HG03045 (cell line): ENCODE results near the gene RASGRF1.
"Not testable (repeated sequence)": the region's sequence is repeated elsewhere in the genome, so short reads cannot be mapped to it uniquely, and the experiment has no call there.

Source experiments
- ATAC-seq: cut with Tn5 transposase; IDR thresholded peaks from one replicate; pipeline ENCODE4 v1.9.1; 2021; ENCODE audit warnings: mild to moderate bottlenecking, moderate library complexity; ENCODE audit not compliant: unreplicated experiment

RASGRF1 gene

DNA sequence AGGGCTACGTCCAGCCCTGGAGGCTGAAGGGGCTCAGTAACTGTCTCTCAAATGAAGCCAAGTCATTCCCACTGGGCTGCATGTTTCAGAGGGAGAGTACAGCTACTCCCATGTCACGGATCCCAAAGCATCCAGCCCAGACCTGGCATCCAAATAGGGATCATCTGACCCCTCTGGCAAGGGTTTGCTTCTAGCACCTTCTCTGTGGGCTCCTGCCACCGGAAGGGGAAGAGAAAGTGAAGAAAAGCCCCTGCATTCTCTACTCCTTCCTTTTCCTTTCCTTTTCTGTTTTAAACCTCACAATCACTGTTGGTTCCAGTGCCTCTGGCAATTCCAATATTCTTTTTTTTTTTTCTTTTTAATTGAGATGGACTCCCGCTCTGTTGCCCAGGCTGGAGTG, 81.2 kb downstream of the RASGRF1 start:
- no peak for ATAC-seq

DNA sequence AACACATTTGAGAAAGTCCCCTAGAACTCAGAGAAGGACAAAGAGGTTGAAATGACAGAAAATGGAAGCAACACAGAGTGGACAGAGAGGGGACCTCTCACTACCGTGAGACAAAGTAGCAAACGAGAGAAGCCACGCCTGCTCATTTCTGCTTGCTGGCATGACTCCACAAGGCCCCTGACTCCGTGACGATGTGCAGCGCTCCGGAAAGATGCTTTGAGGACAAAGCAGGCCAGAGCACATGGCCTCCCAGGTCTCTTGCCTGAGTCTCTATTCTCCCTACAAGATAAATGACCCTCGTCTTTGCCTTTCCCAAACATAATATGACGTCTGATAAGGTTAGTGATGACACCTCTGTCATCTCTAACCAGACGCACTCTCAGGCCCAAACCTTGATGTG, 81.9 kb downstream of the RASGRF1 start:
- no peak for ATAC-seq

DNA sequence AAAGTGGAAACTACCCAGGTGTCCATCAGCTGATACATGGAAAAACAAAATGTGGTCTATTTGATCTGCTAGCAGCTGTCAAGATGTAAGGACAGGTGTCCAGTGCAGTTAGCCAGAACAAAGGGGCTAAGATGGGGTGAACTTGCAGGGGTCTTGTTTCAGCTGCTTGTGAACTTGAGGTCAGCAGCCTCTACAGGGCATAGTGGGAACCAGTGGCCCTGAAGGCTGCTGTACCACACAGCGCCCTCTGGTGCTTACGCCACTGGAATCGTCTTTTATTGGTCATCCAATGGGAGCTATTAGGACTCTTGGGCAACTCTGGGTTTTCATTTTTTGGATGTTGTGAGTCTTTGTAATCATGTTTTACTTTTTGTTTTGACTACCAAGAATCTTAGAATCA, 83.5 kb downstream of the RASGRF1 start:
- no peak for ATAC-seq

DNA sequence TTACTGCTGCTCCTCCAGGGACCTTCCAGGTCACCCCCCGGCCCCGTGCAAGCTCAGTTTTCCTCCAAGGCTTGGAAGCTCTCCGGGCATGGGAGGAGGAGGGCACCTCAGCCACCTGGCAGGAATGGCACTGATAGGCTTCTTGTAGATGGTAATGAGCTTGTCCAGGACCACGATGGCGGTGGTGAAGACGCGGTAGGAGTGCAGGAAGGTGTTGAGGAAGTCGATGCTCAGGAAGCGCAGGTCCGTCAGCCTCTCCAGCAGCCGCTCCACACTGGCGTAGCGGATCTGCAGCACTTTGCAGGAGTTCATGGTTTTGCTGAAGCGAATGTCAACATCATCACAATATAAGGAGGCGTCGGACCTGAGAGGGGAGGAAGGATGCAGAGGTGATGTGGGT, 84.5 kb downstream of the RASGRF1 start:
- ATAC-seq: no peak

DNA sequence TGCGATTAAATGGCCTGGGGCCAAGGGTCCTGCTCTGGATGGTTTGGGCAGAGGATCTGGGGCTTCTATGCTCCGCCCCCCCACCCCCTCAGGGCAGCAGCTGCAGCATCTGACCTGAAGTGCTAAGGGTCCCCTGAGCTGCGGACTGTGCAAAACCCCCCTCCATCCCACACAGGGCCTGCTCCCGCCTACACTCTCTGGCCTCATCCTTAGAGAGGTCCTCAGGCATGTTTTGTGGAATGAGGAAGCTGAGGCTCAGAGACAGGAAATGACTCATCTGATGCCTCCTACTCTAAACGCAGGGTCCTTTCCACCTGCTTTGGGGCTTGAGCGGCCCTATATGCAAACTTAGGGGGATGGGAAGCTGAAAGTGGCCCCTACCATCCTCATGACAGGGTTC, 86.2 kb downstream of the RASGRF1 start:
- peak; percentile 80 for ATAC-seq

DNA sequence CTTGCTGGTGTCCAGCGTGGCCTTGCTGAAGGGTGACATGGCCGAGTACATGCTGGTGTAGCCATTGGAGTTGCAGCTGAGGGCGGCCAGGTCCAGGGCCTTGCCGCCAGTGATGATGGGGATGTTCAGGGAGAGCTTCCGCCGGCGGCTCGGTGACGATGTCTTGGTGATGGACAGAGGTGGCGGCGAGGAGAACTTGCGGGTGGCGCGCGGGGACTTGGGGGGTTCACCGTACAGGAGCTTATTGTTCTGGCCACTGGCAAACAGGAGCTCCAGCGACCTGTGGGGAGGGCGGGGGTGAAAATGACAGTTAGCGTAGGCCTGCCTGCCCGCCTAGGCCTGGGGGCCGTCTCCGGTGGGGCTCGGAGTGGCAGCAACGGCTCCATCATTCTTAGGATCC, 86.7 kb downstream of the RASGRF1 start:
- no peak for ATAC-seq

DNA sequence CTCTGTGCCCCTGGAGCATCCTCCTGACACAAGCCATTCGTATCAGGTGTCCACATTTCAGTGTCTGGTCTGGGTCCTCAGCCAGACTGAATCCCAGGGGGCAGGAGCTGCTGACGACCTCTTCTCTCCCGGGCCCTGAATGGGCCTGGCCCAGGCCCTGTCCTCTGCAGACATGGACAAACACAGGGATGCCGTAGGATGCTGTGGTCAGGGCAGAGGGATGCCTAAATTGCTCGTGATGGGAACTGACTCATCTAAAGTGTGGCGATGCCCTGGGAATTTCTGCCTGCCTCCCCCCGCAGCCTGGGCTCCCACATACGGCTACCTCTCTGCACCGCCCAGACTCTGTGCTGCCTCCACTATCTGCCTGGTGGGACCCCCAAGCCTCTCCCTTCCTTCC, 87.3 kb downstream of the RASGRF1 start:
- no peak for ATAC-seq

DNA sequence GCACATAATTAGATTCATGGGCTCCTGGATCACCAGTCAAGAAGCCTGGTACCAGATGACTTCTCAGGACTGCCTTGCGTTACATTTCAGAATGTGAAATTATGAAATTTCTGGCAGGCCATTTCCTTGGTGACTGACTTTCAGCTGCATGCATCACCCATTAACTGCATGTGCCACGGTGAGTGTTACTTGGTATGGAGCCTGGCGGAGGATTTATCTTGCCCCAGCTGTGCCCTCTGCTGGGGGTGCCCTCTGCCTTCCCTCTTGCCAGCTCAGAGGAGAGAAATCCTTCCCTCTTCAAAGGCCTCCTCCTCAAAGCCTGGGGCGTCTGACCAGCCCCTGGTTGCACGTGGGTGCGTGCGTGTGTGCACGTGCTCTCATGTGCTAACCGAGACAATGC, 88.0 kb downstream of the RASGRF1 start:
- no peak for ATAC-seq

DNA sequence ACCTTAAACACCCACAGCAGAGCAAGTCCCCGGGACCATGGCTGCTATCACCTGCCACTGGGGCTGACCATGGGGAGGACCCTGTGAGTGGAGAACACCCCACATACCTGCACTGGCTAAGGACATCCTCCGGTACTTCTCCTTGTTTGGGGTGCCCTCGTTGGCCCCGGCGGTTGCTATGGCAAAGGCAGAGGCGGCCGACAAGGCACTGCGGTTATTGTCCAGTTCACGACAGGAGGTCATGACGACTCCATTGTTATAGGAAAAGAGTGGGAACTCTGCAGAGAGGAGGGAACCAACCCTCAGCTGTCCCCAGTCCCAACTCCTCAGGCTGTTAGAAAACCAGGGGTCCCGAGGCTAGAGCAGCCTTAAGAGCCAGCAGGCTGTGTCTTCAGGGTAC, 90.9 kb downstream of the RASGRF1 start:
- no peak for ATAC-seq

DNA sequence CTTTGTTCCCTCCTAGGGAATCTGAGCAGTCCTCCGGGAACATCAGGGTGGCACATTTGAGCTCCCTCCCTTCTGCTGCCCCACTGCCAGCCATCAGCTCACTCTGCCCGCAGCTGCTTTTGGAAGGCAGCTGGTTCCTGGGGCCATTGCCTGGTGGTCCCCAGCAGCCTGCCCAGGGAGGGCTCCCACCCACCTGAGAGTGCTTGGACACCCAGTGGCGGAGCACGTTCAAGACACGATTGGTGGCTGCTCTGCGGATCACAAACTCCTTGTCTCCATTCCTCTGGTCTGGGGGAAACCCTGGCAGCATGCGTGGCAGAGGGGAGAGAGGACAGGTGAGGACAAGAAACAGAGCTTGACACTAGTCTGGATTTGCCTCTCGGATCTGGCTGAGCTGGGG, 92.1 kb downstream of the RASGRF1 start:
- ATAC-seq: no peak

DNA sequence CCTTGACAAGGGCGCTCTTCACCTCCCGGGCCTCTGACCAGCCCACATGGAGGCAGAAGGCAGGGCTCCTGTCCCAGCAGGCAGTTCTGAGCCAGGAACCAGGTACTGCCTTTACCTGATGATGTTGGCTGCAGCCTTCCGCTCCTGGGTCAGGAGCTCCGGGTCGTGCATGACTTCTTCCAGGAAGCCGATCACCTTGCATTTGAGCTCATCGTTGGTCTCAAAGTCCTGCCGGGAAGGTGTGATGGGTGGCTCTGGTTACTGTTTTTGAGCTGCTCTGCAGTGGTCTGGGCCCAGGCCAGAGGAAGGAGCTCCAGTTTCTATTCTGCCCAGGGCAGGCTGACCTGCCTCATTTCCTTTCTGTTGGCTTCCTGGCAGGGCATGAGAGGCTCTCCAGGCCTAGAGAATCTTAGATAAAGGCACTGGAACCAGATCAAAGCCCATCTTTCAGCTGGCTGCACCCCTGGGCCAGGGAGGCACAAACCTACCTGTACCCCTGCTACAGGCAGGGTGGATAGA, 92.5 kb downstream of the RASGRF1 start:
- no peak for ATAC-seq

DNA sequence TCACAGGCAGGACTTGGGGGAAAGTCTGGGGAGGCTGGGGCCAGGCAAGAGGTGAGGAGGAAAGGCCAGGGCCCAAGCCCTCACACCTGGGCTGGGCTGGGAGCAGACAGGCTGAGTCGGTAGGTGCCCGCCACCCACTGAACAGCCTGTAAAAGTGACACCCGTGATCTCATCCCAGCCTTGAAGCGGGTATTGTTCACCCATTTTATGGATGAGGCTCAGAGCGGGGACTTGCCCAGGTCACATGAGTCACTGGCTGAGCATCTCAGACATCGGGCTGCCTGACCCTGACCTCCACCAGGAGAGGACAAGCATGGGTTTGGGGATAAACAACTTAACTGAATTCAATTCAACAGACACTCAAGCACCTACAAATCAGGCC, 93.7 kb downstream of the RASGRF1 start:
- ATAC-seq: no peak

DNA sequence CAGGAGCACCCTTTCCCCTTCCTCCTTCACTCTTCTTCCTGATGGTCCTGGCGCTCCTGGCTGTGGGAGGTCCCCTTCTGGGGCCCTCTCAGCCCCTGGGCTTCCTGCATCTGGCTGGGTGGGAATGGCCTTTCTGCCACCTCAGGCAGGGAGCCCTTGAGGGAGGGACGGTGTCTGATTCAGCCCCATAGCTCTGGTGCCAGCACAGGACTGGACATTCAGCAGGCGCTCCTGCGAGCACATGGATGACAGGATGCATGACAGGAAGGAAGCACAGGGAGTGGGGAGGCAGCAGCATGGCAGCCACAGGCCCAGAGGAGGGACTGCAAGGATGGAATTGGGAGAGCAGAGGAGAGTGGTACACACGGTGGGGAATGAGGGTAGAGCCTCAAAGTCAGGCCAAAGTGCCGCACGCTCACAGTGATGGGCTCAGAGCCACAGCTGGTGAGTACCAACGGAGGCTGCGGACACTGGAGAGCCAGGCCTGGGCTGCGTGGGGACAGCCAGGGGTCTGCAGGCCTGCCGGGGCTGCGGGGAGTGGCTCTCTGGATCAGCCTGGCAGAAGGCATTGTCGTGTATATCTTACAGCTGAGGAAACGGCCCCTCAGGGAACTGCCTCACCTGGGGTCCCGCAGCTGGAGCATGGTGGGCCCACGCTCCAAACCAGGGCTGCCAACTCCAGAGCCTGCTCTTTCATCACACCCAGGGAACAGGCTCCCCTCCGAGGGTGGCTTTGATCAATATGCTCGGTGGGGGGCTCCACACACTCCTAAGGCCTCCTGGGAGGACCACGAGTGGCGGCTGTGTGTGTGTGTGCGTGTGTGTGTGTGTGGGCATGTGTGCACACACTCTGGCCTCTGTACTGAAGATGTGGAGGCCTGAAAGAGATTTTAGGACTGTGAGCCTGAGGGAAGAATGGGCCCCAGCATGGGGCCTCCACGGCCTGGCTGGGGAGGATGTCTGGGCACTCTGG, 94.4 kb downstream of the RASGRF1 start:
- no peak for ATAC-seq

DNA sequence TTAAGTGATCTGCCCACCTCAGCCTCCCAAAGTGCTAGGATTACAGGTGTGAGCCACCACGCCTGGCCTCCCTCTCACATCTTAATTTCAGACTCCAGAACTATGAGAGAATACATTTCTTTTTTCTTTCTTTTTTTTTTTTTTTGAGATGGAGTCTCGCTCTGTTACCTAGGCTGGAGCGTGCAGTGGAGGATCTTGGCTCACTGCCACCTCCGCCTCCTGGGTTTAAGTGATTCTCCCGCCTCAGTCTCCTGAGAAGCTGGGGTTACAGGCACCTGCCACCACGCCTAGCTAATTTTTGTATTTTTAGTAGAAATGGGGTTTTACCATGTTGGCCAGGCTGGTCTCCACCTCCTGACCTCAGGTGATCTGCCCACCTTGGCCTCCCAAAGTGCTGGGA, 95.4 kb downstream of the RASGRF1 start:
- not testable (repeated sequence) for ATAC-seq

DNA sequence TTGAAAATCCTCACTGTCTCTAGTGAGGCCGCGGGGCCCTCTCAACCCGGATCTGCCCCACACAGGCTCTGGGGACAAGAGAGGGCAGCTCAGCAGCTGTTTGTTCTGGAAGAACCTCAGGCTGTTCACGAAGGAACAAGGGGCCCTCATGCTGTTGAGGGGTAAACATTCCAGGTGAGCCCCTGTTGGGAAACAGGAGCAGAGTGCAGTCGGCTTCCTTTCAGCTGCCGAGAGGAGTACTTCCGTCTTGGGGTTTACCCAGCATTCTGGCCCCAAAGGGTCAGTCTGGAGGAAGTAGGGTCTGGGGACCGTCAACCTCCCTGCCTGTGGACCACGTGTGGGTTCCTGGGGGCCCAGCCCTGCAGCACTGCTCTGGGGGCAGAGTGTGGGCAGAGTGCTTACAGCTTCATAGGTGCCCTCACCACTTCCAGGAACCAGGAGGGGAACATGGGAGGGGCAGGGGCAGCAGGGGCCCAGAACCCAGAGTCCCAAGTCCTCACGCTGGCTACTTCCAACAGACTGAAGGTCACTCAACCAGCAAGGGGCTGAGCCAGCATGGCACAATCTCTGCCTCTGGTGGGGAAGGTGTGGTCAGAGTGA, 96.5 kb downstream of the RASGRF1 start:
- no peak for ATAC-seq

DNA sequence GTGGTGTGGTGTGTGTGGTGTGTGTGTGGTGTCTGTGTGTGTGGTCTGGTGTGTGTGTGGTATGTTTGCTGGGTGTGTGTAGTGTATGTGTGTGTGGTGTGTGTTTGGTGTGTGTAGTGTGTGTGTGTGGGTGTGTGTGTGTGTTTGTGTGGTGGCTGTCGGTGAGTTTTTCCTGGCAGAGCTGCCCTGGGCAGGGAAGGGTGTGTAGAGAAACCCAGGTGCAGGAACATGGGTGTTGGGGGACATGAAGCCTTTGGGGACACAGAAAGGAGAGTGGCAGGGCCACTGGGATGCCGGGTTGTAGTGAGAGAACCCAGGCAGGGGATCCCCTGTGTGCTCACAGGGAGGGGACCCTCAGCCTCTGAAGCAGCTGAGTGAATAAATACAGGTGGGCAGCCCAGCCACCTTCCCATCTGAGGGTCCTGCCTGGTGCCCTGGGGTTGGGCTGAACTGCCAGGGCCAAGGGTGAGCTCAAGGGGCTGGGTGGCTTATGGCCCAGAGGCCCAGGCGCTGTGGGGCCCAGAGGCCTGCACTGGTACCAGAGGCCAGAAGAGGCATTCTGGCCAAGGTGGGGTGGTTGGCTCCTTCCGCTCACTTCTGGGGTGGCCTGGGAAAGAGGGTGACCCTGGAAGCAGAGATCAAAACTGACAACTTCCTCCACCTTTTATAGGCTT, 97.2 kb downstream of the RASGRF1 start:
- no peak for ATAC-seq

DNA sequence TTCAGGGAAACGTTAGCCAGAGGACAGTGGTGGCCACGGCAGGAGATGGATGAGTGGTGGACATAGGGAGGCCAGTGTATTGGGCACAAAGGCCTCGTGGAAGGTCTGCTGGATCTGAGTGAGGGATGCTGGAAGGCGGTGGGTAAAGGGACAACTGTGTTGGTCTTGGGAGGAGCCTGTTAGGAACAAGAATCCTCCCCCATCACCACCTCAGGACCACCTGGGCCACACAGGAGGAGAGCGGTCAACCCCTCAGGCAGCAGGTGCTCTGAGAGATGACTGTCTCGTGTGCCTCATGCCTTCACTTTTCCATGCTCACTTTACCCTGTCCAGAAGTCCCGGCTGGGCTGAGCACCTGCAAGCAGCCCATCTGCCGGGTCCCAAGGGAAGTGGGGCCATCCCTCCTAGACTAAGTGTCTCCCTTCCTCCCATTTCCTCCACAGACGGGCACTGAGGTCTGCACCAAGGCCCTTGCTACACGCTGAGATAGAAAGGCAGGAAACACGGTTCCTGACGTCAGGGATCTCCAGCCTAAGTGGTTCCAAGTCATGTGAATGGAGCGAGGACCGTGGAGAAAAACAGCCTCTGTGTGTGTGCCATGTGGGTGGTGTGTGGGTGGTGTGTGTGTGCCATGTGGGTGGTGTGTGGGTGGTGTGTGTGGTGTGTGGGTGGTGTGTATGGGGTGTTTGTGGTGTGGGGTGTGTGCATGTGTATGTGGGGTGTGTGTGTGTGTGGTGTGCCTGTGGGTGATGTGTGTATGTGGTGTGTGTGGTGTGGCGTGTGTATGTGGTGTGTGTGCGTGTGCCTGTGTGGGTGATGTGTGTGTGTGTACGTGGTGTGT, 97.9 kb downstream of the RASGRF1 start:
- ATAC-seq: no peak

DNA sequence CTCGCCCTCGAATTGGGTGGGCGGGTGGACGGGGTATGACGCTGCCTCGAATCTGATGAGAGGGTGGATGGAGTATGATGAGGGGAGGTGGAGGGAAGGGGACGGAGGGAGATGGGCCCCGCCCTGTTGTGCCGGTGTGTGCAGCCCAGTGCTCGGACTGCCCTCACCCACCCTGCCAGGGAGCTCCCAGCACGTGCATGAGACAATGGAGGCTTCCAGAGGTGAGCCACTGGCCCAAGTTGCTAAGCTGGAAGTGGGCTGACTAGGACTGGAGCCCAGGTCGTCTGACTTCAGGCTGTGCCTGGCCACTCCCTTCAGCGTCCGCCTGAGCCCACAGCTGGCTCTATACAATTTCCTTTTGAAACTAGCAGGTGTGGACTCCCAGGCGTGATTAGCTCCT, 98.7 kb downstream of the RASGRF1 start:
- ATAC-seq: no peak

DNA sequence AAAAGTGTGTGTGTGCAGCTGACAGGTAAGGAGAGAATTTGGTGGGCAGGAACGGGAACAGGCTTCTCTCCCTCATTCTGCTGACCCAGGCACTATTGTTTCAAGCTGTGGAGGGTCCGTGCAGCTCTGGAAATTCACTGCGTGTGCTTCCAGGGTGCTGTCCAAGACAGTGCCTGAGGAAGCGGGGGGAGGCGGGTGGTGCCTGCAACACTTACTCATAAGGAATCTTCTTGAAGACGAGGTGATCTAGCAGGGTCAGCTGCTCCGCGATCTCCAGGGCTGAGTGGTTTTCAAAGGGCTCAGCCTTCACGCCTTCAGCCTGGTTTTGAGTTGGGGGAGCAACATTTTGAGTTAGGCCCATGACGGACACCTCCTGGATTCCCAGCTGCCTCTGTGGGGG, 99.1 kb downstream of the RASGRF1 start:
- no peak for ATAC-seq

DNA sequence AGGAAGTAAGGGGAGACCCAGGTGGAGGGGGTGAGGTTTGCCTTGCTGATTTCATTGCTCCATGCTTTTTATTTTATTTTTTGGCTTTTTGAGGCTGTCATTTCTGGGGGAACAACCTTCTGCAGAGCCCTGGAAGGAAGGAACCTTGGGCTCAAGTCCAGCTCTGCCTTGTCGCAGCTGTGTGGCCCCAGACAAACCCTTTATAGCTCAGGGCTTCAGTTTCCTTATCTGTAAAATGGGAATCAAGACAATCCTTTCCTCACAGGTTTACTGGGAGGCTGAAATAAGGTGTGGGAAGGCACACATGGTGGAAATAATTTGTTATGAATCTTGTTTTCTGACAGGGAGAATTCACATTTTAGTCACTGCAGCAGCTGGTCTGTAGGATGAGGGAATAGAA, 100.3 kb downstream of the RASGRF1 start:
- ATAC-seq: no peak

DNA sequence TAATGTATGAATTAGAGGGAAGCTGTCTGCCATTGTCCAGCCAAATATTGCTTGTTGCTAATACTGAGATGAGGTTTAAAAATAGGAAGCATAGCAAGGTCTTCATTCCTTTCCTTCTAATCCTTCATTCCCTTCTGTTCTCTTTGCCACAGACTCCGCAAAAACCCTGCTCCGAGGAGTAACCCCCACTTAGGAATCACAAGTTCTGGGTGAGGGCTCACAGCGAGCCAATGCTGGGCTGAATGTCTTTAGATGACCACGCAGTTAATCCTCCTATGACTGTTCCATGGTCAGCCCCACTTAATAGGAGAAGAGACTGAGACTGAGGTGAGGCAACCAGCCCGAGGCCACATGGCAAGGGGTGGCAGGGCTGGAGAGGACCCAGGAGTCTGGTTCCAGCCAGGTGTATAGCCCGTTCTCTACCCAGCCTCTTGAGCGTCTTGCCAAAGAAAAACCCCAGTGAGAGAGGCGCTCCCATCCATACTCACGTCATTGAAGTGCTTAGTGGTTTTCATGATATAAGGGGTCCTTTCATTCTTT, 100.8 kb downstream of the RASGRF1 start:
- no peak for ATAC-seq
